ENCODE data around the gene MACROD1.
A peak's percentile ranks its signal among the peaks of the same experiment; 100 is the strongest.

Gene MACROD1

GRCh38 chr11:64150481-64151239, 15.3 kb downstream of the MACROD1 start:
- no peak for TF ChIP-seq POLR2A (IDR thresholded peaks at IDR 0.05; ENCODE audit: low read length)
- DNase-seq: no peak

DNA sequence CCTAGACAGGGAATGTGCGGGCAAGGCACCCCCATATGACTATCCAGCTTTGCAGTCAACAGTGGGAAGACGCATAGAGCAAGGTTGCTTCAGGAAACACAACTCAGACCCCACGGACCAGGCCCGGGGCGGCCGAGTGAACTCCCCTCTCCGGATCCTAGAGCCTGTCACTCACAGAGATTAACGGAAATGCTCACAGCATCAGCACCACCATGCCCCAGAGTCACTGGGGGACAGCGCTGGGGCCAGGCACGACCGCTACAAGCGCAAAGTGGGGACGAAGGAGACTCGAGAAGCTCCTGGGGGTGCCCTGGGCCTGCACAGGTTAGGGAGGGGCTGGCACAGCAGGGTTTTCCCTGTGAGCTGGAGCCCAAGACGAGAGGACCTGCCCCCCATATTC, 15.9 kb downstream of the MACROD1 start:
- TF ChIP-seq POLR2A (IDR thresholded peaks at IDR 0.05; ENCODE audit: low read length): no peak
- TF ChIP-seq GATA1 (IDR thresholded peaks at IDR 0.05; ENCODE audit: low read depth, low read length): no peak
- DNase-seq: no peak

- no peak for DNase-seq
- TF ChIP-seq POLR2A (IDR thresholded peaks at IDR 0.05; ENCODE audit: low read length): no peak
- TF ChIP-seq GATA1 (IDR thresholded peaks at IDR 0.05; ENCODE audit: low read depth, low read length): no peak
These were observed 16.8 kb downstream of the MACROD1 start for GRCh38 chr11:64148917-64149617.

DNA sequence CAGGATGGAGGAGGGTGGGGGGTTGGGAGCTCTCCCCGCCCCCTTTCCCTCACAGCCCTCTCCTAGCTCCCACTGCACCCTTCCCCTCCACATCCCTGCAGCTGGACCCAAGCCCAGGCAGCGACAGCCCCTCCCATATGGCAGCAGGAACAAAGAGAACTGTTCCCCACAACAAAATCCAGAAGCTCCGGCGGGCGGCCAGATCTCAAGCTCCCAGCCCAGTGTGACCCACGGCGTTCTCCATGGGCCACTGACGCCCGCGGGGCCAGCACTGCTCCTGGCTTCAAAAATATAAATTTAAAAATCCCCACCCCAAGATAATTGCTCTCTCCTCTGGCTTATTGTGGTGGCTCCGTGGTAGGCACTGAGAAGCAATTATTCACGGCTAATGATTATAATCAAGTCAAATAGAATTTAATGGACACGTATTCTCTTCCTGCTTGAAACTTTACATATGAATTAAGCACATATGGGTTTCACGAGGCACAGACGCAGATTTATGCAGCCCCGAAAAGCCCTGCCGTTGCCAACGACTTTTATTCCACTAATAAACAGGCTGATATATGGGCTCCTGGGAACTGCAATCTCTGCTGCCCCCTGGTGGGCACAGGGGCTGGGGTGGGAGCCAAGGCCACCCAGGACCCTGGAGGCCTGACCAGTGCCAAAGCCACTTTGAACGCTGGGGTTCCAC, 17.5 kb downstream of the MACROD1 start:
- TF ChIP-seq POLR2A (IDR thresholded peaks at IDR 0.05; ENCODE audit: low read length) (no peak), GATA1 (IDR thresholded peaks at IDR 0.05; ENCODE audit: low read depth, low read length) (no peak)
- DNase-seq: peak; percentile 64 to 81

- TF ChIP-seq GATA1 (IDR thresholded peaks at IDR 0.05; ENCODE audit: low read depth, low read length): no peak
- no peak for TF ChIP-seq POLR2A (IDR thresholded peaks at IDR 0.05; ENCODE audit: low read length)
- DNase-seq: peak; percentile 71 to 81
These were observed 19.6 kb downstream of the MACROD1 start for GRCh38 chr11:64146036-64146955.

- TF ChIP-seq POLR2A (IDR thresholded peaks at IDR 0.05; ENCODE audit: low read length): no peak
- no peak for TF ChIP-seq GATA1 (IDR thresholded peaks at IDR 0.05; ENCODE audit: low read depth, low read length)
- DNase-seq: no peak
These were observed 21.1 kb downstream of the MACROD1 start for GRCh38 chr11:64144587-64145472.

DNA sequence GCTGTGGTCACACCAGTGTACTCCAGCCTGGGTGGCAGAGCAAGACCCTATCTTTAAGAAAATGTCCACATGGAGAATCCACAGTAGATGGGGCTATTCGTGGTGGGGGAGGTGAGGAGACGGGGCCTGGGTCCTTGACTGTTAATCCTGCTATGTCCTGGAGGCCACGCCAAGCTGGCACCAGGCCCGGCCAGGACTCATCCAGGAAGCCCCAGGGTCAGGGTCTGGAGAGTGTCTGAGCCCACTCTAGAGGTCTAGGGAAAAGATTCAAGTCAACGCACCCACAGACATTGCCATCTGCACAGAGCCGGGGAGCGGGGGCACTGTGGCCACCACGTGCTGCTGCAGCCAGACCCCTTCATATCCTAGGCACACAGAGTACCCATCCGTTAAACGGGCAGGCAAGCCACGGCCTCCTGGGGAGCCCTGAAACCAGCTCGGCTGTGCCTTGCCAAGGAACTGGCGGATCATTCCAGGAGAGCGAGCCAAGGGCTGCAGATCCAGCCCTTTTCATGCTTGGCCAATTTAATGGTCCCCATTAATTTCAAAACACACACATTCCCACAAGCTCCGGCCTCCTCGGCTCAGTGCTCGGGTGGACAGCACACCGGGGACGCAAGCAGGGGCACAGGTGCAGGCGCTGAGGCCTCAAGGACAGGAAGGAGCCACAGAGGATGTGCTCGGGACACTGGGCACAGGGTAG, 24.7 kb downstream of the MACROD1 start:
- DNase-seq: no peak
- no peak for TF ChIP-seq GATA1 (IDR thresholded peaks at IDR 0.05; ENCODE audit: low read depth, low read length)
- TF ChIP-seq POLR2A (IDR thresholded peaks at IDR 0.05; ENCODE audit: low read length): no peak

DNA sequence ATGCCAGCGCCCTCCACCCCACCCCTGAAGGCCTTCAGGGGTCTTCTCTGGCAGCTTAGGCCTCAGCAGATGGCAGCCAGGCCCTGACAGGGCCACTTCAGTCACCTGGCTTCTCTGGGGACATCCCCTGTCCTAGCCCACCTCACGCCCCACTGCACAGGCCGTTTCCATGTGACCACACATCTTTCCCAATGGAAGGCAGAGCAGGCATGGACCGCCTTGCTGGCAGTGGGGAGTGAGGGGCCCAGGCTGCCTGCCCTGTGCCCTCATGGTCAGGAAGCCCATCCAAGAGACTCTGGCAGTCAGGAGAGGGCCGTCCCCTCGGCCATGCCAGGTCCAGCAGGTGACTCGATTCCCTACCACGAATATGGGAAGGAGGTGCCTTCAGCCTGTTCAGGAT, 25.8 kb downstream of the MACROD1 start:
- no peak for DNase-seq

DNA sequence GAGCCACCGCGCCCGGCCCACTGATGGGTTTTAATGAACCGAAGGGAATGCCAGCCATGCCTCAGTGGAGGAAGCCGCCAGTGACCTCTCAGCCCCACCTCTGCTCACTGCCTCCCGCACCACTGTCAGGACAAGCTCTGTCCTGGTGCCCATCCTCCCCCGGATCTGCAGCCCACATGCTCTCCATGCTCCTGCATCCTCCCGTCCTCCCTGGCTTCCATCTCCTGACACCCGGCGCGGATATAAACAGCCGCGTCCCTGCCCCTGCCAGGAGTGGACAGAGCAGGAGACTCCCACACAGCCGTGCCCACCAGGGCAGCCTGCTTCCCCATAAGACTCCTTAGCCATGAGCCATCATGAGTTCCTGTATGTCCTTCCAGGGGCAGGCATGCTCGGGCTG, 26.9 kb downstream of the MACROD1 start:
- TF ChIP-seq GATA1 (IDR thresholded peaks at IDR 0.05; ENCODE audit: low read depth, low read length) (no peak), POLR2A (IDR thresholded peaks at IDR 0.05; ENCODE audit: low read length) (no peak)
- no peak for DNase-seq

More for the DNA sequence above, 25.8 kb downstream of the MACROD1 start:
- TF ChIP-seq GATA1 (IDR thresholded peaks at IDR 0.05; ENCODE audit: low read depth, low read length): no peak

DNA sequence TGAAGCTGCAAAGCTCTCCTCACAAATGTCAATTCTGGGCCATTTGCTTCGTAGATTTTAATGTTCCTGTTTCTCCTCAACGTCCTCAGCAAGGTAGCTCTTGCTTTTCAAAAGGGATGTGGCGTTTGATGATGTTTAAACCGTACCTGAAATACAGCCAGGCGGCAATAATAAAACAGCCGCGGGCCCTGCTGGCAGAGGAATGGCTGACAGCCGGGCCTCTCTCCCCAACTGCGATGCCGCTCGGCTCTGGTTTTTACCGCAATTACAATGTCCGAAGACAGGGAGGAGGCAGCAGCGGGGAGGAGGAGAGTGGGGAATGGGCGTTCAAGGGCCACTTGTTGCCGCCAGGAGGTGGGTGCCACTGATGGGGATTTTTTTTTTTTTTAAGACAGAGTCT, 27.5 kb downstream of the MACROD1 start:
- TF ChIP-seq GATA1 (IDR thresholded peaks at IDR 0.05; ENCODE audit: low read depth, low read length): no peak
- TF ChIP-seq POLR2A (IDR thresholded peaks at IDR 0.05; ENCODE audit: low read length): no peak
- no peak for DNase-seq

GRCh38 chr11:64136765-64137441, 29.0 kb downstream of the MACROD1 start:
- no peak for DNase-seq
- TF ChIP-seq GATA1 (IDR thresholded peaks at IDR 0.05; ENCODE audit: low read depth, low read length): no peak
- no peak for TF ChIP-seq POLR2A (IDR thresholded peaks at IDR 0.05; ENCODE audit: low read length)

- TF ChIP-seq GATA1 (IDR thresholded peaks at IDR 0.05; ENCODE audit: low read depth, low read length) (no peak), POLR2A (IDR thresholded peaks at IDR 0.05; ENCODE audit: low read length) (no peak)
- no peak for DNase-seq
These were observed 30.2 kb downstream of the MACROD1 start for GRCh38 chr11:64135711-64136110.

All from erythroblast (primary cell).